Measurements from ENCODE around the gene LARGE1. TPM values are rescaled to one million over a fixed set of nuclear protein-coding genes. Genes with fewer than 3 reads are reported as not detected.
"Not testable (repeated sequence)": the region's sequence is repeated elsewhere in the genome, so short reads cannot be mapped to it uniquely, and the experiment has no call there.

Gene LARGE1
- total and polyA plus RNA-seq, 3 experiments from 2014 or later: 0.07 to 0.27 (median 0.18) TPM

GRCh38 chr22:33464698-33465097, 455.6 kb downstream of the LARGE1 start:
- Histone ChIP-seq H3K4me1 (ENCODE audit: insufficient read depth, low read length) (no peaks in the 10 kb centered on the region), H3K27ac (ENCODE audit: low read depth, low read length) (no peak overlapping the region), H3K27me3 (ENCODE audit: insufficient read depth, low read length, poor library complexity, severe bottlenecking) (no peaks in the 10 kb centered on the region), H3K9me3 (ENCODE audit: low read length) (no peaks in the 10 kb centered on the region), H3K4me3 (ENCODE audit: low read length) (no peak overlapping the region), H3K36me3 (ENCODE audit: insufficient read depth, low read length) (no peaks in the 10 kb centered on the region)
- no peak overlapping the region for H3K27ac Mint-ChIP-seq
- H3K4me1 Mint-ChIP-seq: no peaks in the 10 kb centered on the region
- peaks cover 3 to 30% (median 17%) of the 10 kb centered on the region in 5 donors for H3K9me3 Mint-ChIP-seq
- no peak overlapping the region for H3K4me3 Mint-ChIP-seq
- ChIA-PET CTCF (no interaction called here), POLR2A (no interaction called here)
- H3K36me3 Mint-ChIP-seq: no peaks in the 10 kb centered on the region
- H3K27me3 Mint-ChIP-seq: peaks cover 0 to 2% of the 10 kb centered on the region in 2 donors
- DNase-seq: no peak

GRCh38 chr22:33461698-33462434, 458.4 kb downstream of the LARGE1 start:
- ChIA-PET POLR2A (no interaction called here), CTCF (no interaction called here)
- no peak for DNase-seq
- Mint-ChIP-seq H3K4me3 (no peak overlapping the region), H3K27me3 (no peaks in the 10 kb centered on the region), H3K4me1 (no peaks in the 10 kb centered on the region), H3K27ac (no peak overlapping the region), H3K9me3 (peaks cover 5 to 30% (median 13%) of the 10 kb centered on the region in 5 donors), H3K36me3 (no peaks in the 10 kb centered on the region)
- H3K36me3 ChIP-seq (ENCODE audit: insufficient read depth, low read length): no peaks in the 10 kb centered on the region
- no peak overlapping the region for H3K27ac ChIP-seq (ENCODE audit: low read depth, low read length)
- no peaks in the 10 kb centered on the region for H3K4me1 ChIP-seq (ENCODE audit: insufficient read depth, low read length)
- H3K27me3 ChIP-seq (ENCODE audit: insufficient read depth, low read length, poor library complexity, severe bottlenecking): no peaks in the 10 kb centered on the region
- H3K4me3 ChIP-seq (ENCODE audit: low read length): no peak overlapping the region
- no peaks in the 10 kb centered on the region for H3K9me3 ChIP-seq (ENCODE audit: low read length)

GRCh38 chr22:33461245-33461644, 459.0 kb downstream of the LARGE1 start:
- H3K36me3 ChIP-seq (ENCODE audit: insufficient read depth, low read length); H3K4me3 Mint-ChIP-seq; H3K4me1 Mint-ChIP-seq; POLR2A ChIA-PET; H3K4me1 ChIP-seq (ENCODE audit: insufficient read depth, low read length); H3K27me3 Mint-ChIP-seq; H3K27me3 ChIP-seq (ENCODE audit: insufficient read depth, low read length, poor library complexity, severe bottlenecking); H3K27ac Mint-ChIP-seq; CTCF ChIA-PET; H3K27ac ChIP-seq (ENCODE audit: low read depth, low read length); H3K9me3 ChIP-seq (ENCODE audit: low read length); DNase-seq; H3K4me3 ChIP-seq (ENCODE audit: low read length); H3K36me3 Mint-ChIP-seq: not testable (repeated sequence)
- peaks cover 5 to 29% (median 11%) of the 10 kb centered on the region in 5 donors for H3K9me3 Mint-ChIP-seq

GRCh38 chr22:33459137-33459536, 461.1 kb downstream of the LARGE1 start:
- ChIA-PET POLR2A (no interaction called here), CTCF (no interaction called here)
- no peak for DNase-seq
- peaks cover 6 to 21% (median 12%) of the 10 kb centered on the region in 5 donors for H3K9me3 Mint-ChIP-seq
- Histone ChIP-seq H3K36me3 (ENCODE audit: insufficient read depth, low read length) (no peaks in the 10 kb centered on the region), H3K4me3 (ENCODE audit: low read length) (no peak overlapping the region), H3K27me3 (ENCODE audit: insufficient read depth, low read length, poor library complexity, severe bottlenecking) (no peaks in the 10 kb centered on the region), H3K9me3 (ENCODE audit: low read length) (no peaks in the 10 kb centered on the region), H3K27ac (ENCODE audit: low read depth, low read length) (no peak overlapping the region), H3K4me1 (ENCODE audit: insufficient read depth, low read length) (no peaks in the 10 kb centered on the region)
- no peak overlapping the region for H3K27ac Mint-ChIP-seq
- H3K27me3 Mint-ChIP-seq: peaks cover 0 to 6% of the 10 kb centered on the region in 2 donors
- H3K4me3 Mint-ChIP-seq: no peak overlapping the region
- no peaks in the 10 kb centered on the region for H3K4me1 Mint-ChIP-seq
- H3K36me3 Mint-ChIP-seq: no peaks in the 10 kb centered on the region

- no peak overlapping the region for H3K4me3 Mint-ChIP-seq
- H3K27ac Mint-ChIP-seq: no peak overlapping the region
- H3K4me1 ChIP-seq (ENCODE audit: insufficient read depth, low read length): no peaks in the 10 kb centered on the region
- H3K36me3 Mint-ChIP-seq: no peaks in the 10 kb centered on the region
- no peak for DNase-seq
- H3K27me3 ChIP-seq (ENCODE audit: insufficient read depth, low read length, poor library complexity, severe bottlenecking): no peaks in the 10 kb centered on the region
- peaks cover 3 to 11% (median 8%) of the 10 kb centered on the region in 5 donors for H3K9me3 Mint-ChIP-seq
- no peaks in the 10 kb centered on the region for H3K9me3 ChIP-seq (ENCODE audit: low read length)
- no peaks in the 10 kb centered on the region for H3K4me1 Mint-ChIP-seq
- H3K27ac ChIP-seq (ENCODE audit: low read depth, low read length): no peak overlapping the region
- peaks cover 0 to 6% of the 10 kb centered on the region in 2 donors for H3K27me3 Mint-ChIP-seq
- ChIA-PET CTCF (interaction anchor here (0.8 kb wide), 1 partner anchor 63 kb away, joined by 3 read pairs; no protein-coding TSS in a partner anchor), POLR2A (no interaction called here)
- H3K4me3 ChIP-seq (ENCODE audit: low read length): no peak overlapping the region
- no peaks in the 10 kb centered on the region for H3K36me3 ChIP-seq (ENCODE audit: insufficient read depth, low read length)
Measured at GRCh38 chr22:33456511-33456910, 463.8 kb downstream of the LARGE1 start.

- Mint-ChIP-seq H3K36me3 (no peaks in the 10 kb centered on the region), H3K4me3 (no peak overlapping the region), H3K9me3 (peaks cover 0 to 9% (median 3%) of the 10 kb centered on the region in 5 donors), H3K27ac (no peak overlapping the region), H3K4me1 (no peaks in the 10 kb centered on the region), H3K27me3 (peaks cover 0 to 6% of the 10 kb centered on the region in 2 donors)
- Histone ChIP-seq H3K4me3 (ENCODE audit: low read length) (no peak overlapping the region), H3K9me3 (ENCODE audit: low read length) (no peaks in the 10 kb centered on the region), H3K4me1 (ENCODE audit: insufficient read depth, low read length) (no peaks in the 10 kb centered on the region), H3K27ac (ENCODE audit: low read depth, low read length) (no peak overlapping the region), H3K27me3 (ENCODE audit: insufficient read depth, low read length, poor library complexity, severe bottlenecking) (no peaks in the 10 kb centered on the region), H3K36me3 (ENCODE audit: insufficient read depth, low read length) (no peaks in the 10 kb centered on the region)
- CTCF ChIA-PET: no interaction called here
- POLR2A ChIA-PET: no interaction called here
- no peak for DNase-seq
Measured at GRCh38 chr22:33455036-33455435, 465.2 kb downstream of the LARGE1 start.

- CTCF ChIA-PET: no interaction called here
- peaks cover 0 to 6% of the 10 kb centered on the region in 2 donors for H3K27me3 Mint-ChIP-seq
- Histone ChIP-seq H3K27me3 (ENCODE audit: insufficient read depth, low read length, poor library complexity, severe bottlenecking) (no peaks in the 10 kb centered on the region), H3K36me3 (ENCODE audit: insufficient read depth, low read length) (no peaks in the 10 kb centered on the region), H3K27ac (ENCODE audit: low read depth, low read length) (no peak overlapping the region), H3K9me3 (ENCODE audit: low read length) (no peaks in the 10 kb centered on the region), H3K4me1 (ENCODE audit: insufficient read depth, low read length) (no peaks in the 10 kb centered on the region), H3K4me3 (ENCODE audit: low read length) (no peak overlapping the region)
- H3K27ac Mint-ChIP-seq: peak overlapping the region in 1 of 8 donors; percentile 54
- H3K9me3 Mint-ChIP-seq: peaks cover 0 to 10% (median 5%) of the 10 kb centered on the region in 5 donors
- H3K4me1 Mint-ChIP-seq: no peaks in the 10 kb centered on the region
- H3K36me3 Mint-ChIP-seq: no peaks in the 10 kb centered on the region
- no peak overlapping the region for H3K4me3 Mint-ChIP-seq
- DNase-seq: no peak
- POLR2A ChIA-PET: no interaction called here
Measured at GRCh38 chr22:33451866-33452469, 468.3 kb downstream of the LARGE1 start.

- Mint-ChIP-seq H3K36me3 (no peaks in the 10 kb centered on the region), H3K27ac (no peak overlapping the region), H3K27me3 (peaks cover 0 to 6% of the 10 kb centered on the region in 2 donors), H3K4me1 (no peaks in the 10 kb centered on the region), H3K4me3 (no peak overlapping the region), H3K9me3 (peaks cover 0 to 15% (median 3%) of the 10 kb centered on the region in 5 donors)
- Histone ChIP-seq H3K27me3 (ENCODE audit: insufficient read depth, low read length, poor library complexity, severe bottlenecking) (no peaks in the 10 kb centered on the region), H3K4me1 (ENCODE audit: insufficient read depth, low read length) (no peaks in the 10 kb centered on the region), H3K27ac (ENCODE audit: low read depth, low read length) (no peak overlapping the region), H3K4me3 (ENCODE audit: low read length) (no peak overlapping the region), H3K9me3 (ENCODE audit: low read length) (no peaks in the 10 kb centered on the region), H3K36me3 (ENCODE audit: insufficient read depth, low read length) (no peaks in the 10 kb centered on the region)
- POLR2A ChIA-PET: no interaction called here
- DNase-seq: no peak
- CTCF ChIA-PET: no interaction called here
Measured at GRCh38 chr22:33450756-33451155, 469.5 kb downstream of the LARGE1 start.

Data from CD8-positive, alpha-beta memory T cell (primary cell).